Activated CD4-positive, alpha-beta T cell treated with anti-CD3 and anti-CD28 coated beads for 36 hours (primary cell): Measurements from ENCODE around the gene SLC45A2. TPM values are rescaled to one million over a fixed set of nuclear protein-coding genes. Genes with fewer than 3 reads are reported as not detected.
A peak's percentile ranks its signal among the peaks of the same experiment; 100 is the strongest.

Experiments
- ATAC-seq: fragments of 200-7000 bp; cut with Tn5 transposase; one replicate; pipeline ENCODE4 v1.10.0; 2021; ENCODE audit warnings: mild to moderate bottlenecking, moderate library complexity
- CTCF ChIA-PET: fragments of 350-600 bp; sonication (Branson Sonifier 250); formaldehyde crosslinking; loops from one replicate; lab custom pipeline; 2021; ENCODE audit warnings: antibody characterized with exemption; lab: Charles Lee
- POLR2A ChIA-PET: fragments of 350-600 bp; sonication (Branson Sonifier 250); formaldehyde crosslinking; loops from one replicate; lab custom pipeline; 2021; ENCODE audit warnings: antibody characterized with exemption, inconsistent platforms; lab: Charles Lee
- DNase-seq: peaks from one replicate; pipeline ENCODE4 v3.0.0-alpha.2; 2020
- H3K27ac Mint-ChIP-seq: one replicate; pipeline ENCODE4 v1.8.0; 2021; ENCODE audit warnings: mixed read lengths
- H3K27me3 Mint-ChIP-seq: one replicate; pipeline ENCODE4 v1.8.0; 2021; ENCODE audit warnings: mixed read lengths
- H3K36me3 Mint-ChIP-seq: one replicate; pipeline ENCODE4 v1.8.0; 2021; ENCODE audit warnings: low read depth, mixed read lengths
- H3K4me1 Mint-ChIP-seq: one replicate; pipeline ENCODE4 v1.8.0; 2021; ENCODE audit warnings: mixed read lengths
- H3K4me3 Mint-ChIP-seq: one replicate; pipeline ENCODE4 v1.8.0; 2021; ENCODE audit warnings: mild to moderate bottlenecking, moderate library complexity, mixed read lengths
- H3K9me3 Mint-ChIP-seq: one replicate; pipeline ENCODE4 v1.8.0; 2021; ENCODE audit warnings: low read depth, mixed read lengths
- intact Hi-C, 2 experiments: fragments of 100-400 bp; cut with DNase I in 1 of 2; cut with micrococcal nuclease in 1 of 2; formaldehyde crosslinking; loops; one replicate each; pipeline versions ENCODE4 v1.14.2 to v1.15.1; 2022 to 2024; cut with DNase I, micrococcal nuclease
- total RNA-seq, 2 experiments: library from RNA; stranded (reverse); gene quantifications; one replicate each; pipeline ENCODE4 v1.2.3, GENCODE V29; 2021

The SLC45A2 gene
- total RNA-seq, 2 experiments from 2014 or later, result not detected

DNA sequence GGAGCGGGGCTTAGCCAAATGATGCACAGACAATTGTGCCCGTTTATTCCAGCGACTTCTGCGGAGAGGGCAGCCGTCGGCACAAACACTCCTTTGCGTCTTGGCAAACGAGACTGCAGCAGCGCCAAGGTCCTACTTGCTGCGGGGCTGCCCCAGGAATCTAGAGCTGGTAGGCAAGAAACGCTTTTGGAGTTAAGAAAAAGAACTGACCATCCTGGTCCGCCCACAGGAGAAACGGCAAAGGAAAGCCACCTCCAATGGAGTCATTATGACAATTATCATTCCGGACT is 46.0 kb downstream of the SLC45A2 start:
- Mint-ChIP-seq H3K27ac (no peak overlapping the region), H3K4me1 (no peaks in the 10 kb centered on the region), H3K27me3 (peaks cover 46% of the 10 kb centered on the region), H3K36me3 (no peaks in the 10 kb centered on the region), H3K4me3 (no peak overlapping the region), H3K9me3 (no peaks in the 10 kb centered on the region)
- CTCF ChIA-PET, result interaction anchor here (1.1 kb wide), 1 partner anchor 32 kb away, joined by 3 read pairs; no protein-coding TSS in a partner anchor
- POLR2A ChIA-PET, result interaction anchor here (0.6 kb wide), 1 partner anchor 464 kb away, joined by 3 read pairs; no protein-coding TSS in a partner anchor
- ATAC-seq, result no peak
- intact Hi-C loops, result loop anchor here in 1 of 2 experiments (10.0 kb wide), 1 partner anchor 1224 kb away; the partner anchor contains the start of gene NPR3
- no peak for DNase-seq

DNA sequence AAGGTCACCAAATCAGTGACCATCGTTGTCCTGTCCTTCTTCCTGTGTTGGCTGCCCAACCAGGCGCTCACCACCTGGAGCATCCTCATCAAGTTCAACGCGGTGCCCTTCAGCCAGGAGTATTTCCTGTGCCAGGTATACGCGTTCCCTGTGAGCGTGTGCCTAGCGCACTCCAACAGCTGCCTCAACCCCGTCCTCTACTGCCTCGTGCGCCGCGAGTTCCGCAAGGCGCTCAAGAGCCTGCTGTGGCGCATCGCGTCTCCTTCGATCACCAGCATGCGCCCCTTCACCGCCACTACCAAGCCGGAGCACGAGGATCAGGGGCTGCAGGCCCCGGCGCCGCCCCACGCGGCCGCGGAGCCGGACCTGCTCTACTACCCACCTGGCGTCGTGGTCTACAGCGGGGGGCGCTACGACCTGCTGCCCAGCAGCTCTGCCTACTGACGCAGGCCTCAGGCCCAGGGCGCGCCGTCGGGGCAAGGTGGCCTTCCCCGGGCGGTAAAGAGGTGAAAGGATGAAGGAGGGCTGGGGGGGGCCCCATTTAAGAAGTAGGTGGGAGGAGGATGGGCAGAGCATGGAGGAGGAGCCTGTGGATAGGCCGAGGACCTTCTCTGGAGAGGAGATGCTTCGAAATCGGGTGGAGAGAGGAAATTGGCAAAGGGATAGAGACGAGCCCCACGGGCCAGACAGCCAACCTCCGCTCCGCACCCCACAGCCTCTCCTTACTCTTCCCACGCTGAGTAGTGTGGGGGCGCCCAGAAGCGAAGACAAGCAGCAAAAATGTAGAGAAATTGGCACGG is 46.6 kb downstream of the SLC45A2 start:
- Mint-ChIP-seq H3K27me3 (peaks cover 46% of the 10 kb centered on the region), H3K4me1 (no peaks in the 10 kb centered on the region), H3K36me3 (no peaks in the 10 kb centered on the region), H3K27ac (no peak overlapping the region), H3K9me3 (no peaks in the 10 kb centered on the region), H3K4me3 (no peak overlapping the region)
- intact Hi-C loops, result loop anchor here in 1 of 2 experiments (10.0 kb wide), 1 partner anchor 1223 kb away; the partner anchor contains the start of gene NPR3
- DNase-seq (peak; percentile 5), ATAC-seq (no peak)
- POLR2A ChIA-PET, result interaction anchor here (0.6 kb wide), 1 partner anchor 464 kb away, joined by 3 read pairs; no protein-coding TSS in a partner anchor
- CTCF ChIA-PET, result interaction anchor here (0.6 to 0.7 kb wide), 2 partner anchors 44 to 436 kb away, joined by 3 to 4 read pairs; no protein-coding TSS in a partner anchor

DNA sequence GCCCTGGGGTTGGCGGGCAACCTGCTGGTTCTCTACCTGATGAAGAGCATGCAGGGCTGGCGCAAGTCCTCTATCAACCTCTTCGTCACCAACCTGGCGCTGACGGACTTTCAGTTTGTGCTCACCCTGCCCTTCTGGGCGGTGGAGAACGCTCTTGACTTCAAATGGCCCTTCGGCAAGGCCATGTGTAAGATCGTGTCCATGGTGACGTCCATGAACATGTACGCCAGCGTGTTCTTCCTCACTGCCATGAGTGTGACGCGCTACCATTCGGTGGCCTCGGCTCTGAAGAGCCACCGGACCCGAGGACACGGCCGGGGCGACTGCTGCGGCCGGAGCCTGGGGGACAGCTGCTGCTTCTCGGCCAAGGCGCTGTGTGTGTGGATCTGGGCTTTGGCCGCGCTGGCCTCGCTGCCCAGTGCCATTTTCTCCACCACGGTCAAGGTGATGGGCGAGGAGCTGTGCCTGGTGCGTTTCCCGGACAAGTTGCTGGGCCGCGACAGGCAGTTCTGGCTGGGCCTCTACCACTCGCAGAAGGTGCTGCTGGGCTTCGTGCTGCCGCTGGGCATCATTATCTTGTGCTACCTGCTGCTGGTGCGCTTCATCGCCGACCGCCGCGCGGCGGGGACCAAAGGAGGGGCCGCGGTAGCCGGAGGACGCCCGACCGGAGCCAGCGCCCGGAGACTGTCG is 47.3 kb downstream of the SLC45A2 start:
- ATAC-seq, result no peak
- intact Hi-C loops, result loop anchor here in 1 of 2 experiments (10.0 kb wide), 1 partner anchor 1222 kb away; the partner anchor contains the start of gene NPR3
- ChIA-PET CTCF (interaction anchor here (0.6 to 3.0 kb wide), 3 partner anchors 9 to 435 kb away, joined by 3 to 15 read pairs (median 4); no protein-coding TSS in a partner anchor), POLR2A (no interaction called here)
- DNase-seq, result peak; percentile 6
- no peaks in the 10 kb centered on the region for H3K4me1 Mint-ChIP-seq
- no peak overlapping the region for H3K4me3 Mint-ChIP-seq
- H3K27me3 Mint-ChIP-seq, result peaks cover 44% of the 10 kb centered on the region
- no peaks in the 10 kb centered on the region for H3K36me3 Mint-ChIP-seq
- no peak overlapping the region for H3K27ac Mint-ChIP-seq
- H3K9me3 Mint-ChIP-seq, result no peaks in the 10 kb centered on the region

DNA sequence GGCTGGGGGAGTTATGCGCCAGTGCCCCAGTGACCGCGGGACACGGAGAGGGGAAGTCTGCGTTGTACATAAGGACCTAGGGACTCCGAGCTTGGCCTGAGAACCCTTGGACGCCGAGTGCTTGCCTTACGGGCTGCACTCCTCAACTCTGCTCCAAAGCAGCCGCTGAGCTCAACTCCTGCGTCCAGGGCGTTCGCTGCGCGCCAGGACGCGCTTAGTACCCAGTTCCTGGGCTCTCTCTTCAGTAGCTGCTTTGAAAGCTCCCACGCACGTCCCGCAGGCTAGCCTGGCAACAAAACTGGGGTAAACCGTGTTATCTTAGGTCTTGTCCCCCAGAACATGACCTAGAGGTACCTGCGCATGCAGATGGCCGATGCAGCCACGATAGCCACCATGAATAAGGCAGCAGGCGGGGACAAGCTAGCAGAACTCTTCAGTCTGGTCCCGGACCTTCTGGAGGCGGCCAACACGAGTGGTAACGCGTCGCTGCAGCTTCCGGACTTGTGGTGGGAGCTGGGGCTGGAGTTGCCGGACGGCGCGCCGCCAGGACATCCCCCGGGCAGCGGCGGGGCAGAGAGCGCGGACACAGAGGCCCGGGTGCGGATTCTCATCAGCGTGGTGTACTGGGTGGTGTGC is 48.0 kb downstream of the SLC45A2 start, which contains the start of gene RXFP3:
RXFP3 (plus strand) TSS at position 6 of the 636 bp plus-strand sequence; CDS start at position 361, 355 bp downstream.
- H3K4me1 Mint-ChIP-seq, result no peaks in the 10 kb centered on the region
- CTCF ChIA-PET, result interaction anchor here (1.0 to 3.2 kb wide), 4 partner anchors 10 to 348 kb away, joined by 3 to 26 read pairs (median 10); no protein-coding TSS in a partner anchor
- no peak within 1 kb of the TSS for H3K27ac Mint-ChIP-seq
- peak; percentile 5 for DNase-seq
- H3K4me3 Mint-ChIP-seq, result no peak within 1 kb of the TSS
- ATAC-seq, result no peak
- H3K9me3 Mint-ChIP-seq, result no peaks in the 10 kb centered on the region
- H3K36me3 Mint-ChIP-seq, result no peaks in the 10 kb centered on the region
- POLR2A ChIA-PET, result no interaction called here
- H3K27me3 Mint-ChIP-seq, result peaks cover 41% of the 10 kb centered on the region
- intact Hi-C loops, result loop anchor here in 1 of 2 experiments (10.0 kb wide), 1 partner anchor 1222 kb away; the partner anchor contains the start of gene NPR3

DNA sequence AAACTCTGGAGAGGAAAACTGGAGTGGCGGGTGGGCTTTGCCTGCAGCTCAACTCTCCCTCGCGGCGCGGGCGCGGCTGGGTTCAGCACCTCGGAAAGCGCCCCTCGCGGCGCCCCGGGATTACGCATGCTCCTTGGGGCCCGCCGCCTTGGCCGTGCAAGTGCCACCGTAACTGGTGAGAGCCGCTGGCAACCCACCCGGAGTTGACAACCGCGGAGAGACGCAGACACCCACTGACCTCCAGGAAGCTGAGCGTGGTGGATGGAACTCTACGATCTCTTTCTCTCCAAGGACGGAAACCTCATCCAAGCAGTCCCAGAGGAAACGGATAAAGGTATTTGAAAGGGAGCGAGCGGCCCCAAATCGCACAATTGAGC is 48.5 kb downstream of the SLC45A2 start:
- H3K36me3 Mint-ChIP-seq, result no peaks in the 10 kb centered on the region
- no peaks in the 10 kb centered on the region for H3K9me3 Mint-ChIP-seq
- ATAC-seq, result peak; percentile 49
- intact Hi-C loops, result loop anchor here in 1 of 2 experiments (10.0 kb wide), 1 partner anchor 1221 kb away; the partner anchor contains the start of gene NPR3
- H3K27me3 Mint-ChIP-seq, result peaks cover 41% of the 10 kb centered on the region
- H3K27ac Mint-ChIP-seq, result no peak overlapping the region
- no peaks in the 10 kb centered on the region for H3K4me1 Mint-ChIP-seq
- no peak overlapping the region for H3K4me3 Mint-ChIP-seq
- POLR2A ChIA-PET, result no interaction called here
- DNase-seq, result peak; percentile 75
- CTCF ChIA-PET, result interaction anchor here (1.0 to 3.2 kb wide), 8 partner anchors 10 to 500 kb away, joined by 3 to 26 read pairs (median 9); no protein-coding TSS in a partner anchor

DNA sequence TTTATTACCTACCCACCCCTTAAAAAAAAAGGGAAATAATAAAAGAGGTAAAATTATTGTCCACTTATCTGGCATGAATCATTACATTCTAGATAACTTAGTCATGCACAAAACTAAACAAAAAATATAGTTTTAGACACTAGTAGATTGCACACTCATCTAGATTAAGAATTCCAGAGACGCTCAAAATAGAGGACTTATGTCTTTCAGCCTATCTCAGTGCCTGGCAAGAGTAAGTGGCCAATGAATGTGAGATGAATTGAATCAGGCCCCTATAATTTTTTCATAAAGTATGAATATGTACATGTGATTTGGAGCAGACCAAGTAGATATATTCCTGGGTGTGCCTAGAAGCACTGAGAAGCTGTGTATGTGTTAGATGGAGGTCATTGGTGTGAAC is 50.3 kb downstream of the SLC45A2 start:
- H3K36me3 Mint-ChIP-seq, result no peaks in the 10 kb centered on the region
- ATAC-seq (no peak), DNase-seq (no peak)
- CTCF ChIA-PET, result interaction anchor here (0.6 to 3.2 kb wide), 11 partner anchors 12 to 619 kb away, joined by 3 to 26 read pairs (median 6); no protein-coding TSS in a partner anchor
- H3K4me1 Mint-ChIP-seq, result no peaks in the 10 kb centered on the region
- intact Hi-C loops, result loop anchor here (1.0 to 10.0 kb wide), 4 partner anchors 345 to 1219 kb away; partner anchors contain the start of gene NPR3 (in 1 of the 2)
- H3K27ac Mint-ChIP-seq, result no peak overlapping the region
- no peaks in the 10 kb centered on the region for H3K9me3 Mint-ChIP-seq
- POLR2A ChIA-PET, result no interaction called here
- peaks cover 30% of the 10 kb centered on the region for H3K27me3 Mint-ChIP-seq
- no peak overlapping the region for H3K4me3 Mint-ChIP-seq

DNA sequence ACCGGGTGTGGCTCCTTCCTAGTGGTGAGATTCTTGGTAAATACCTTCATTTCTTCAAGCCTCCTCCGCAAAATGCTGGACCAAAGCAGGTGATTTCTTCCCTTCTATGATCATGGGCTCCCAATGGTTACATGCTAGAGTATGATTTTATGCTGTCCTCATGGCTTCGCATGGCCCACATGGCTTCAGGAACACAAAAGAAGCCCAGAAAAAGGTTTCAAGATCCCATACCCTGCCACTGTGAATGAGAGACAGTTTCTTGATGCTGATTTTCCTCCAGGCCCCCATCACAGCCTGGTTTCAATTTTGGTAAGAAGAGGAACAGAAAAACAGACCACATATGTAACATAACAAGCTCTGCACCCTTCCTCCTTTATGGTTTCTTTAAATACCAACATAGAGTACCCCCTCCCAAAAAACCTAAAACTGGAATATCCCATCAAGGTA is 50.7 kb downstream of the SLC45A2 start:
- POLR2A ChIA-PET, result no interaction called here
- H3K9me3 Mint-ChIP-seq, result no peaks in the 10 kb centered on the region
- ATAC-seq (no peak), DNase-seq (no peak)
- intact Hi-C loops, result loop anchor here (1.0 to 10.0 kb wide), 4 partner anchors 345 to 1219 kb away; partner anchors contain the start of gene NPR3 (in 1 of the 2)
- H3K27me3 Mint-ChIP-seq, result peaks cover 28% of the 10 kb centered on the region
- H3K4me3 Mint-ChIP-seq, result no peak overlapping the region
- H3K4me1 Mint-ChIP-seq, result no peaks in the 10 kb centered on the region
- CTCF ChIA-PET, result interaction anchor here (0.6 to 3.2 kb wide), 9 partner anchors 13 to 619 kb away, joined by 3 to 26 read pairs (median 6); no protein-coding TSS in a partner anchor
- no peaks in the 10 kb centered on the region for H3K36me3 Mint-ChIP-seq
- no peak overlapping the region for H3K27ac Mint-ChIP-seq

DNA sequence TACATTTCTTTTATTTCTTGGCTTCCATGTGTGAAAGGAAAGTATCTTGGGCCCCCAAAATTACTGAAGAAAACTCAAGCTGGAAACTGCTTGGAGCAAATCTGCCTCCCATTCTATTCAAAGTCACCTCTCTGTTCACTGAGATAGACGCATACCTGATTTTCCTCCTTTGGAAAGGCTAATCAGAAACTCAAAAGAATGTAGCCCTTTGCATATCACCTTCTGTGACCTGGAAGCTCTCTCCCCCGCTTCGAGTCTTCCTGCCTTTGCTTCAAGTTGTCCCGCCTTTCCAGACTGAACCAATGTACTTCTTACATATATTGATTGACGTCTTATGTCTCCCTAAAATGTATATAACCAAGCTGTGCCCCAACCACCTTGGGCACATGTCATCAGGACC is 53.4 kb downstream of the SLC45A2 start:
- Mint-ChIP-seq H3K27ac (no peak overlapping the region), H3K27me3 (peaks cover 8% of the 10 kb centered on the region), H3K4me1 (no peaks in the 10 kb centered on the region), H3K4me3 (no peak overlapping the region), H3K9me3 (no peaks in the 10 kb centered on the region), H3K36me3 (no peaks in the 10 kb centered on the region)
- ATAC-seq (no peak), DNase-seq (no peak)
- ChIA-PET POLR2A (no interaction called here), CTCF (interaction anchor here (1.1 kb wide), 1 partner anchor 10 kb away, joined by 3 read pairs; no protein-coding TSS in a partner anchor)
- intact Hi-C loops, result loop anchor here in 1 of 2 experiments (10.0 kb wide), 1 partner anchor 1216 kb away; the partner anchor contains the start of gene NPR3

DNA sequence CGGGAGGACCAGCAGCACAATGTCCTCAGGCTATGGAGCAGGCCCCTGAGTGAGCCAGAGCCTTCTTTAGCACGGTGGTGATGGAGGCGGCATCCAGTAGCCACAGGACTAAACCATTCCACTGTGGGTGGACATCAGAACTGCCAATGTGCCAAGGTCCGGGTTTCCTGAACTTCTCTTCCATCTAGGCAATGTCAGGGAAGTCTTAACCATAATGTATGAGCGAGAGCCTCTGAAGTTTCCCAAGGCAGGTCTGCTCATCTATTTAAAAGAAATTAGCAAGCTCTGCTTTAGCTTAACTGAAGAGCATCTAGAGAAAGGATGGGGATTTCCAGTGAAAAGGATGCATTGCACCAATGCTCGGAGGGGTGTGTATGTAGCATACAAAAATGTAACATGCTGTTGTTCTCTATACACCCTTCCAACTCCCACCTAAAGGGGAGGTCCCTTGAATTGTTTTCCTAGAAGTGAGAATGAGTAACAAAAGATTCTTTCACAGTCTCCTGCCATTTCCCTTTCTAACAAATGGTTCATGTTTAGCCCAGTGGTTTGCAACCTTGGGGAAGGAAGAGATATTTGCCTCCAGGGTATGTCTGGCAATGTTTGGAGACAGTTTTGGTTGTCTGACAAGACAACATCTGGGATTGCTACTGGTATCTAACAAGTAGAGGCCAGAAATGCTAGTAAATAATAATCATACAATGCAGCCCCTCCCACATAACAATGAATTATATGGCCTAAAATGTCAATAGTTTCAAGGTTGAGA is 54.4 kb downstream of the SLC45A2 start:
- no peak overlapping the region for H3K27ac Mint-ChIP-seq
- no peak for ATAC-seq
- H3K4me3 Mint-ChIP-seq, result no peak overlapping the region
- ChIA-PET CTCF (no interaction called here), POLR2A (no interaction called here)
- H3K9me3 Mint-ChIP-seq, result no peaks in the 10 kb centered on the region
- peaks cover 2% of the 10 kb centered on the region for H3K27me3 Mint-ChIP-seq
- no peaks in the 10 kb centered on the region for H3K36me3 Mint-ChIP-seq
- no peaks in the 10 kb centered on the region for H3K4me1 Mint-ChIP-seq
- DNase-seq, result no peak
- intact Hi-C loops, result loop anchor here in 1 of 2 experiments (10.0 kb wide), 1 partner anchor 1215 kb away; the partner anchor contains the start of gene NPR3

DNA sequence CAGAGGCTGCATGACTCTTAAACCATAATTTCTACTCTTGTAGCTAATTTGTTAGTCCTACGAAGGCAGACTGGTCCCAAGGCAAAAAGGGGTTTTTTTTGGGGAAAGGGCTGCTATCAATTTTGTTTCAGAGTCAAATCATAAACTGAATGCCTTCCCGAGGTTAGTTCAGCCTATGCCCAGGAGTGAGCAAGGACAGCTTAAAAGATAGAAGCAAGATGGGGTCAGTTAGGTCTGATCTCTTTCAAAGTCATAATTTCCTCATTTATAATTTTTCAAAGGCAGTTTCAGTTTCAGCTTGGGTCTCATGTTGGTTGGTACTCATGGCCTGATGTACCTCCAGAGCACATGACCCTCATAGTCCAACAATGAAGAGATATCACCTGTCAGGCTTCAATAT is 56.2 kb downstream of the SLC45A2 start:
- DNase-seq, result no peak
- H3K36me3 Mint-ChIP-seq, result no peaks in the 10 kb centered on the region
- POLR2A ChIA-PET, result no interaction called here
- intact Hi-C loops, result no loop called here
- no peaks in the 10 kb centered on the region for H3K9me3 Mint-ChIP-seq
- ATAC-seq, result no peak
- no peak overlapping the region for H3K4me3 Mint-ChIP-seq
- H3K27ac Mint-ChIP-seq, result no peak overlapping the region
- CTCF ChIA-PET, result no interaction called here
- H3K4me1 Mint-ChIP-seq, result no peaks in the 10 kb centered on the region
- peaks cover 3% of the 10 kb centered on the region for H3K27me3 Mint-ChIP-seq
